Activated T-cell treated with anti-CD3 and anti-CD28 coated beads, Interleukin-2, amount 50 U/mL, for 72 hours (primary cell): Measurements from ENCODE around the gene TCERG1L. TPM values are rescaled to one million over a fixed set of nuclear protein-coding genes. Genes with fewer than 3 reads are reported as not detected.

Experiments
- ATAC-seq, 2 donors: fragments of 150-1000 bp; cut with Tn5 transposase; replicated peaks in 1 of 2; 2 replicates each; pipeline ENCODE4 v1.10.0; 2021; ENCODE audit warnings: moderate library complexity in 2 of 2, mild to moderate bottlenecking in 1 of 2
- DNase-seq, 2 donors: peaks; one replicate each; pipeline ENCODE4 v3.0.0; 2021 to 2022; ENCODE audit warnings: mixed read lengths in 1 of 2
- H3K27ac Mint-ChIP-seq: one replicate; pipeline ENCODE4 v1.8.0; 2022; ENCODE audit warnings: mild to moderate bottlenecking, moderate library complexity, mixed read lengths
- H3K27me3 Mint-ChIP-seq: one replicate; pipeline ENCODE4 v1.8.0; 2022; ENCODE audit warnings: low read depth, mixed read lengths
- H3K36me3 Mint-ChIP-seq, 2 donors: one replicate each; pipeline ENCODE4 v1.8.0; 2022; ENCODE audit warnings: mixed read lengths in 2 of 2, mild to moderate bottlenecking in 1 of 2; ENCODE audit not compliant: insufficient read depth in 2 of 2
- H3K4me1 Mint-ChIP-seq: one replicate; pipeline ENCODE4 v1.8.0; 2022; ENCODE audit warnings: low read depth, mixed read lengths
- H3K4me3 Mint-ChIP-seq, 2 donors: one replicate each; pipeline ENCODE4 v1.8.0; 2022; ENCODE audit warnings: mild to moderate bottlenecking in 2 of 2, mixed read lengths in 2 of 2, moderate library complexity in 2 of 2
- H3K9me3 Mint-ChIP-seq, 2 donors: one replicate each; pipeline ENCODE4 v1.8.0; 2022; ENCODE audit warnings: mixed read lengths in 2 of 2
- total RNA-seq, 2 donors: library from RNA; stranded (reverse); gene quantifications; one replicate each; pipeline ENCODE4 v1.2.3, GENCODE V29; 2022

The TCERG1L gene
- total RNA-seq, 2 donors from 2014 or later = 0.09 TPM; not detected in 1

DNA sequence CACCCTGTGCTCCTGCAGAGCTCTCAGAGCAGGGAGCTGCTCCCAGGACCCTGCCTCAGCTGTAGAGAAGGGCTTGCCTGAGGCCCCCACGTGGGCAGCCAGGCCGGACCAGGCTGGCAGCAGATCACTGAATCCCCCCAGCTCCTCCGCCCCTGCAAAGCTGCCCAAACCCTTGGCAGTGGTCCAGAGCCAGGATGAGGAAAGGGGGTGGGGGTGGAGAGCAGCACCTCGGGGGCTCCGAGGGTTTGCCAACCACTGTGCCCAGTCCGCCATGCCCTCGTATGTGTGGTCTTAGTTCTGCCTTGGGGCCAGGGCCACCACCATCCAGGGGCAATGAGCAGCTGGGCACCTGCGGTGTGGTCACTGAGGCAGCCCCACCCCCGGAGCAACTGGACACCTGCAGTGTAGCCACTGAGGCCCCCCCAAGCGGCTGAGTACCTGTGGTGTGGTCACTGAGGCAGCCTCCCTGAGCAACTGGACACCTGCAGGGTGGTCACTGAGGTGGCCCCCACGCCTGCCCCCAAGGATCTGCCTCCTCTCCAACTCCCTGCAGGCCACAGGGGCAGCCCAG lies 90.8 kb downstream of the TCERG1L start:
- H3K4me1 Mint-ChIP-seq = no peaks in the 10 kb centered on the region
- H3K27ac Mint-ChIP-seq = no peak overlapping the region
- ATAC-seq (no peak), DNase-seq (no peak)
- H3K4me3 Mint-ChIP-seq = no peak overlapping the region
- no peaks in the 10 kb centered on the region for H3K36me3 Mint-ChIP-seq
- H3K27me3 Mint-ChIP-seq = no peaks in the 10 kb centered on the region
- H3K9me3 Mint-ChIP-seq = no peaks in the 10 kb centered on the region

DNA sequence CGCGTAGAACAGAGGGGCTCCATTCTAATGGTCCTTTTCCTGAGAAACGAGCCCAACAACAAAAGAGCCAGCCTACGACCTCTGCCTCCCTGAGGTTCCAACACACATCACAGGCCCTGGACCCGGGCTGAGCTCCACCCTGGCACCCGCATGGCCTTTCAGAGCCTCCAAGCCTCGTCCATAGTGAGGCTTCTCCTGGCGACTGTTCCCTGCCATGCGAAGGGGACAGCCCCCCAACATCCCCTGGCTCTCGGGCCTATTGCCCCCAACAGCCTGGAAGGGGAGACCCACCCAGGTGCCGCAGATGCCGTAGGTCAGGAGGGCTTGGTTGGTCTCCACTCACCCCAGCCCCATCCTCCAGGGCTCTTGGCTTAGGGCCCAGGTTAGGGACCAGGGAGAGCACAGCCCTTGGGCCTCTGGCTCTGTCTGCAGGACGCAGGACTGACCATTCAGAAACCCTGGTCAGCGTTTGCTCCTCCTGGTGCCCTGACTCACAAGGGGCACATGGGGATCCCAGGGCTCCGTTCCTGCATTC lies 91.5 kb downstream of the TCERG1L start:
- ATAC-seq (no peak), DNase-seq (no peak)
- H3K9me3 Mint-ChIP-seq = no peaks in the 10 kb centered on the region
- no peaks in the 10 kb centered on the region for H3K4me1 Mint-ChIP-seq
- no peak overlapping the region for H3K4me3 Mint-ChIP-seq
- no peaks in the 10 kb centered on the region for H3K36me3 Mint-ChIP-seq
- no peaks in the 10 kb centered on the region for H3K27me3 Mint-ChIP-seq
- H3K27ac Mint-ChIP-seq = no peak overlapping the region

DNA sequence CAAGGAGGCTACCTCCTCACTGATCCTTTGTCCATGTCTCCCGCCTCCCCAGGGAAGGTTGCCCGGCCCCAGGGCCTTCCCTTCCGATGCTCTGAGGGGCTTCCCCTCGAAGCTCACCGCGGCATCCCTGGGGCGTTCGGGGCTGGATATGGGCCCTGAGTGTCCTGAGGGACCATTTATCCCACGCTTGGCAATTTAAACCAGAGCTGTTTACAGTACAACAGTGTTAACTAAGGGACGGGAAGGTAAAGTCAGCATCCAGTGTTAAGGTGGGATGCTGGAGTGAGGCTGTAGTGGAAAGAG lies 92.0 kb downstream of the TCERG1L start:
- DNase-seq (no peak), ATAC-seq (no peak)
- no peaks in the 10 kb centered on the region for H3K27me3 Mint-ChIP-seq
- no peak overlapping the region for H3K27ac Mint-ChIP-seq
- H3K9me3 Mint-ChIP-seq = no peaks in the 10 kb centered on the region
- H3K4me3 Mint-ChIP-seq = no peak overlapping the region
- no peaks in the 10 kb centered on the region for H3K4me1 Mint-ChIP-seq
- H3K36me3 Mint-ChIP-seq = no peaks in the 10 kb centered on the region

DNA sequence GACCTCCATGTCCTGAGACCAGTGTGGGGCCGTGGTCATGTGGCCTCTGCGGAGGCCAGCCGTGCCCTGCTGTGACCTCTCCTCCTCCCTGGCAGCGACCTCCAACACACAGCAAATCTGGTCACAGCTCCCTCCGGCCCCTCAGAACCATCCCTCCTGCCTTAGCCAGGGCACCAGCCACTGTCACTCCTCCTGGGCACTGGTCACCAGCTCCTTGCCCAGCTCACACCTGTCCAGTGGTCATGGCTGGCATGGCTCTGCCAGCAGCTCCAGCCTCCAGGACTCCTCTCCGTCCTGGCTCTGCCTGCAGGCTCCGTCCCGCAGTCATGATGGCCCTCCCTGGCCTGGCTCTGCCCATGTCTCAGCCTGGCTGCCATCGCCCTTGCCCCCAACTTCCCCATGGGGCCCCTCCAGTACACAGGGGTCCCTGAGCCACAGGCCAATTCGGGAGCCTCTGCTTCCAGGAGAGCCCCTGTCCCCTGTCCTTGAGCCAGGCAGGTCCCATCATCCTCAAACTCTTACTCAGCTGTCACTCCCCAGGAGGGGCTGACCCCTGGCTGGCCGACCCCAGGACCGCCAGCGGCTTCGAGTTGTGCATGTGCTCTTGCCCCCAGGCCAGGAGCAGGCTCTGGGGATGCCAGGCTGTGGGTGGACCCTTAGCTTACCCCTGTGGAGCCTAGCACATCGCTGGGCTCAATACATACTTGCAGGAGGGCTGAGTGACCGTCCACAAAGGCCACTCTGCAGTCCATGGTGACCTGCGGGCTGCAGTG lies 92.5 kb downstream of the TCERG1L start:
- ATAC-seq (no peak), DNase-seq (no peak)
- Mint-ChIP-seq H3K4me3 (no peak overlapping the region), H3K4me1 (no peaks in the 10 kb centered on the region), H3K27ac (no peak overlapping the region), H3K9me3 (no peaks in the 10 kb centered on the region), H3K36me3 (no peaks in the 10 kb centered on the region), H3K27me3 (no peaks in the 10 kb centered on the region)

DNA sequence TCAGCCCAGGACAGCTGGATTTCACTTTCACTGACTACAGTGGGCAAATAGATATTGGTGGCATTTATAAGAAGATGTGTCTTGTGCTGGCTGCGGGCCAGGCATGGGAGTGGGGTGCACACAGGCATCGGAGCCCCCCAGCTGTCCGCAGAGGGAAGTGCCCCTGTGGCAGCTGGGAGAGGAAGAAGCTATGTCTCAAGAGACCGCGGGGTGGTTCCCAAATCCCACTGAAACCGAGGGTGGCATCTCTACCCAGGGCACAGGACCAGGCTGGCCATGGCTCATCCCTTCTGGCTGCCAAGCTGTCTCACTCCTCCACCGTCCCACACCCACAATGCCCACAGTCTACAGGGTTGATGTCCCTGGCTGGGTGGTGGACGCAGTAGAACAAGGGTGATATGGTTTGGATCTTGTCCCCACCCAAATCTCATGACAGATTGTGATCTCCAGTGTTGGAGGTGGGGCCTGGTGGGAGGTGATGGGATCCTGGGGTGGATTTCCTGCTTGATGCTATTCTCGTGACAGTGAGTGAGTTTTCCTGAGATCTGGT lies 94.8 kb downstream of the TCERG1L start:
- Mint-ChIP-seq H3K36me3 (no peaks in the 10 kb centered on the region), H3K4me1 (no peaks in the 10 kb centered on the region), H3K27ac (no peak overlapping the region), H3K27me3 (no peaks in the 10 kb centered on the region), H3K4me3 (no peak overlapping the region), H3K9me3 (no peaks in the 10 kb centered on the region)
- ATAC-seq (no peak), DNase-seq (no peak)

DNA sequence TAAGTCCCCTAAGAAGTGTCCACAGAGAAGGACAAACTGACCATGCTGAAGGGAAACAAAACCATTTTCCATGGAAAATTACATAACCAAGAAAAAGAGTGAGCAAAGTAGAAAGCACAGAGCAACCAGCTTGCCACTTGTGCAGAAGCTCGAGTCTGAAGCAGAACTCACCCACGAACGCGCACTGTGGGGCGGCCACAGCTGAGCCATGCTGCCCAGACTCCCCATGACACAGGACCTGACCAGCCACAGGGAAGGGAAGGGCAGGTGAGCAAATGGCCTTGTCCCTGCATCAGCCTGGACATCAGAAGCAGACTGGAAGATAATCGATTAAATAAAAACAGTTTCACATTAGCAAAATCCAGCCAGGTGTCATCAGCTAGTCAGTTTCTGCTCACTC lies 95.7 kb downstream of the TCERG1L start:
- H3K27ac Mint-ChIP-seq = no peak overlapping the region
- no peaks in the 10 kb centered on the region for H3K27me3 Mint-ChIP-seq
- no peaks in the 10 kb centered on the region for H3K36me3 Mint-ChIP-seq
- H3K4me1 Mint-ChIP-seq = no peaks in the 10 kb centered on the region
- DNase-seq = no peak
- H3K9me3 Mint-ChIP-seq = no peaks in the 10 kb centered on the region
- H3K4me3 Mint-ChIP-seq = no peak overlapping the region
- no peak for ATAC-seq

DNA sequence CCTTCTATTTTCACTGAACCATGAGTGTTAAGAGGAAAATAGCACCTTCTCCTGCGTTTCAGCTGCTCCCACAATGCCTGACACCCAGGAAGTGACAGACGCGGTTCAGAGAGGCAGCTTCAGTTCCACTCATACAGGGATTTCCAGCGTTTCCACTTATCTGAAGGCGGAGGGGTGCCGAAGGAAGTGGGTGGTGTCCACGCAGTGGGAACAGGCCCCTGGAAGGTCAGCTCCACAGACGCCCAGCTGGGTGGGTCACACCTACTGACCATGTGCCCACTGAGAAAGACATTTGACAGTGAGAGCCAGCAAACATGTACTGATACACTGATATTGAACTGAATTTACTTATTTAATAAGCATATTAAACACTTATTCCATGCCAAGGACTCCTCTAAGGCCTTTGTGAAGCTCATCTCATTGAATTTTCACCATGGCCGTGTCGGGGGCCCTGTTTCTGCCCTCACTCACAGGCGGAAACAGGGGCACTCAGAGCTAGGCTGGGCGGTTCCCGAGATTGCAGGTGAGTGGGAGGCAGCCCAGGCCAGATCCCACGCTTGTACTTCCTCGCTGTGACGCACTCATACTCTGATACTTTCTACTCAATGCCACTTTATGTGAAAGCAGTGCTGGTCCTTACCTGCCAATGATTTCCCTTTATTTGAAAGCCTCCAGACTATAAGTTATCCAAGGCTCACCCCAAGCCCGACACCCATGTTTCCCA lies 96.8 kb downstream of the TCERG1L start:
- Mint-ChIP-seq H3K27ac (no peak overlapping the region), H3K27me3 (no peaks in the 10 kb centered on the region), H3K9me3 (no peaks in the 10 kb centered on the region), H3K4me3 (no peak overlapping the region), H3K36me3 (no peaks in the 10 kb centered on the region), H3K4me1 (no peaks in the 10 kb centered on the region)
- ATAC-seq = no peak
- DNase-seq = no peak

DNA sequence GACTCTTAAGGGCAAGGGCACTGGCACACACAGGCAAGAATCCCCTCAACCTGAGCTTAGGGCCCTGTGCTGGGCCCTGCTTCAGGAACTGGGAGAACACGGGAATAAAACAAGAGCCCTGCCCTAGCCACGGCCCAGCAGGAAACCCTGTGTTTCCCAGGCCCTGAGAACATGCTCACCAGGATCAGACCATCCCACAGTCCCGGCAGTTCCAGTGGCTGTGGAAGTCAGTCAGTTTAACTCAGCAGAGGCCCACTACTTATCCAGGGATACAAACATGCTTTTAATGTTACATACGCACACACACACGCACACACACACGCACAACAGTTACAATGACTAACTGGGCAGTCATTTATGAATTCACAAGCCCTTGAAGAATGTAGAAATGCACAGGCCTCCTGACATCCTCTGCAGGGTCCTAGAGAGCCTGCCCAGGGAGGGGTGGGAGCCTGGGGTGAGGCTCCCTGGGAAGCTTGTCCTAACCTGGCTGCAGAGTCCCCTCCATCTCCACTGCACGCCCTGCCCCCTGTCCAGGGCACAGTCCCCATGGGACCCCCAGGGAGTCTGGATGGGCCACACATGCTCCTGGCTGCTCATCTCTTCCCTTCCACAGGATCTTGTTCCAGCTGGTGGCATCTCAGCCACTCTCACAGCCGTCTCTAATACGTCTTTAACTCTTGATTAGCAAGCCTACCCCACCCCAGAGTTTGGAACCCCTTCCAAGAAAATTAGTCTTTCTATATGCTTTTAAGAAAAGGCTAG lies 97.6 kb downstream of the TCERG1L start:
- no peaks in the 10 kb centered on the region for H3K9me3 Mint-ChIP-seq
- no peak overlapping the region for H3K4me3 Mint-ChIP-seq
- H3K4me1 Mint-ChIP-seq = no peaks in the 10 kb centered on the region
- no peak for DNase-seq
- no peaks in the 10 kb centered on the region for H3K27me3 Mint-ChIP-seq
- H3K27ac Mint-ChIP-seq = no peak overlapping the region
- no peaks in the 10 kb centered on the region for H3K36me3 Mint-ChIP-seq
- no peak for ATAC-seq

DNA sequence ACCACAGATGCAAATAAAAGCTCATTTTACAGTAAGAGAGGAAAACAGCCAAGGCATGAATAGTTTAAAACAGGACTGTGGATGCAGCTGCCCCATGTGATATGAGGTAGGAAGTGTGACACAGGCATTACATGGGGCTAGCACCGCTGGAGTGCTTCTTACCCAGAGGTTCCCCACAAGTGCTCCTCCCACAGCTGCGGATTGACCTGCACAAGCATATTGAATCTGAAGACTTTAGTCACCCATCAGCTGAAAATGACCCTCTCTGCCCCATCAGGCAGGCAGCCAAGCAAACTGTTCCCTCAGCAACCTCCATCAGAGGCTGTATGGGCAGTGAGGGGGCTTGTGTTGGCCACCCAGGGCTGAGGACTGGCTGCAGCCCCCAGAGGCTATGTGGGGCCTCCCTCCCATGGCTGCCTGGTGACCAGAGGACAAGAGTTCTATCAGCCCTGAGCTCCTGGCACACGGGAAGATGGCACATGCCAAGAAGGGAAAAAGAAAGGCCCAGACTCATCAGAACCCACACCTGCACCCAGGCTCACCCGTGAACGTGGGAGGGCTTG lies 98.7 kb downstream of the TCERG1L start:
- Mint-ChIP-seq H3K4me3 (no peak overlapping the region), H3K36me3 (no peaks in the 10 kb centered on the region), H3K9me3 (no peaks in the 10 kb centered on the region), H3K27me3 (no peaks in the 10 kb centered on the region), H3K27ac (no peak overlapping the region), H3K4me1 (no peaks in the 10 kb centered on the region)
- DNase-seq = no peak
- no peak for ATAC-seq

DNA sequence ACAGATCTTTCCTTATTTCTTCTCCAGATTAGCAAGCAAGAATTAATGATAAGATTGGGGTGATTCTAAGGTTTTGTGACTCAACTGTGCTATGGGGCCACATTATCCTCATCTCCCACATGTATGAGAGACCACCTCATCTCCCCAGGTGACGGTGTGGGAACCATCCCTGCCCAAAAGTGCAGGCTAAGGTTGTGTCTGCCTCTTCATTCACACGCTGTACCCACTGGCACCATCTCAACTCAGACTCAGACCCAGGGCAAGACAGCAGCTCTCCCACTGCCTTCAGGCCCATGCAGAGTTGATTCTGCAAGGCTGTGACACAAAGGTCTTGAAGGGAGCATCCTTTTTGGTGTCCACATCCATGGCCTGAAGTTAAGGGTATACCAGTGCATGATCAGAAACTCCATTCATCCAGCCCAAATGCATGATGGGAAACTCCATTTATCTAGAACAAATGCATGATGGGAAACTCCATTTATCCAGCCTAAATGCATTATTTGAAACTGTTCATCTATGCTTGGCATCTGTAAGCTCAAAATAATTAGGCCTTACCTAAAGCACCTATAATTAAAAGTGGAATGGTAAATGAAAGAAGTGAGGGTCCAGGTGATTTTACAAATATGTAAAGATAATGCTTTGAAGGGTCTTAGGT lies 99.4 kb downstream of the TCERG1L start:
- no peak overlapping the region for H3K27ac Mint-ChIP-seq
- no peak for ATAC-seq
- DNase-seq = no peak
- H3K36me3 Mint-ChIP-seq = no peaks in the 10 kb centered on the region
- H3K9me3 Mint-ChIP-seq = no peaks in the 10 kb centered on the region
- H3K4me1 Mint-ChIP-seq = no peaks in the 10 kb centered on the region
- no peak overlapping the region for H3K4me3 Mint-ChIP-seq
- no peaks in the 10 kb centered on the region for H3K27me3 Mint-ChIP-seq

DNA sequence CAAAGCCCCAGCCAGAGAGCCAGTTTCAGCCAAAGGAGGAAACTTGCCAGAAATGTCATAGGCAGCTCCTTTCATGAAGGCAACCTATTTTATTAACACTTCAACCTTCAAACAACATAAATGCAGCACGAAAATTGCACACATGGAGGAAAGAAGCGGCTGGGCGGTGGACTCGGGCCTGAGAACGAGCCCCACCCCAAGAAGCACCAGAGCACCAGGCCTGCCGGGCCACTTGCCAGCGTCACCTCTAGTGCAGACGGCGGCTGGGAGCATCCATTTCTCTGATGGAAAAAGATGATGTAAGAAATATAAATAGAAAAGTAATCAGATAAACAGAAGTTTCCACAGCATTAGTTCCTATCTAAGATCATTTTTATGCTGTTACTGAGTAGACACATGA lies 100.0 kb downstream of the TCERG1L start:
- Mint-ChIP-seq H3K27ac (no peak overlapping the region), H3K9me3 (no peaks in the 10 kb centered on the region), H3K4me3 (no peak overlapping the region), H3K4me1 (no peaks in the 10 kb centered on the region), H3K36me3 (no peaks in the 10 kb centered on the region), H3K27me3 (no peaks in the 10 kb centered on the region)
- DNase-seq (no peak), ATAC-seq (no peak)

DNA sequence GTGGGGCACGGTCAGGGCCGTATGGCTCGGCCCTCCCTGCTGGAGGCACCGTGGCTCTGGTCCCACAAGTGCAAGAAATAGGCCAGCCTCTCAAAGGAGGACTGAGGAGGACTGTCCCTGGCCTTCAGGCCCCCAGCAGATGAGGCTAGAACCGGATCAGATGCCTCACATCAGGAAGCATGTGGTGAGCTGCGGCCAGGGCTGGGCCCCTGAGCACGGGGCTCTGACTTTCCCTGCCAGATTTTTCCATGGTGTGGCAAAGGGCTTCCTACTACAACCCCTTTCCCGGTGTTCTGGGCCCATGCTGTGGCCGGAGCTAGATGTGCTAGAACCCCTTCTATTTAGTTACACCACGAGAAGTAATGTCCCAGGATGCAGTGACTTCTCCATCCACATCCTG lies 100.4 kb downstream of the TCERG1L start:
- Mint-ChIP-seq H3K36me3 (no peaks in the 10 kb centered on the region), H3K4me1 (no peaks in the 10 kb centered on the region), H3K27me3 (no peaks in the 10 kb centered on the region), H3K9me3 (no peaks in the 10 kb centered on the region), H3K27ac (no peak overlapping the region), H3K4me3 (no peak overlapping the region)
- DNase-seq (no peak), ATAC-seq (no peak)
